Stimulated activated CD8-positive, alpha-beta memory T cell treated with anti-CD3 and anti-CD28 coated beads, Interleukin-4, amount 100 ng/mL, for 4 hours (primary cell): ENCODE results near the gene STRN.

Experiments
- DNase-seq, 2 donors: peaks; one replicate each; pipeline ENCODE4 v3.0.0-alpha.2; 2020; ENCODE audit warnings: low read depth in 2 of 2, low spot score in 1 of 2

The STRN gene

GRCh38 chr2:36797324-36798070, 168.8 kb downstream of the STRN start:
- DNase-seq = no peak
